ENCODE results near the gene PTPMT1.

PTPMT1 gene

DNA sequence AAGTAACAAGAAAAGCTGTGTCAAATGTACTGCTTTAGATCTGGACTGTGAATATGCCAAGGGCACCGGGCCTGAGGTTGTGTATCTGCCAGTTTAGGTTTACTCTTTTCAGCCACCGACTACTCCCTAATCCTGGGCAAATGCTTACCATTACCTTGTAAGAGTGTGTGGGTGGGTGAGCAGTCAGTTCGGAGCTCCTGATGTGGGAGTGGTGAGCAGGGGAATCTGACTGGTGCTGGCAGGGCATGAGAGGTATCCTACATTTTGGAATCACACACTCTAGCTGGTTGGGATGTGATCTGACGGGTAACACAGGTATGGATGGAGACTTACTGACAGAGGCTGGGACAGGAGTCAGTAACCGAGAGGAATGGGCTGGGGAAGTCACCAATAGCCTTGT is 18.4 kb downstream of the PTPMT1 start:
- Histone ChIP-seq H3K36me3 (peaks cover 52 to 70% (median 62%) of the 10 kb centered on the region in 11 experiments), H3K4me1 (peaks cover 24 to 35% (median 27%) of the 10 kb centered on the region in 10 experiments), H3K9me3 (replicated peaks in 1 of 11) (no peaks in the 10 kb centered on the region), H4K20me1 (peaks cover 0 to 52% (median 13%) of the 10 kb centered on the region in 11 experiments; a peak in 11 of 22 replicates), H3K9ac (no peak overlapping the region), H3K27ac (no peak overlapping the region), H3K4me2 (no peak overlapping the region), H3K4me3 (no peak overlapping the region), H3K27me3 (no peaks in the 10 kb centered on the region)
- no peak for TF ChIP-seq Cebpa-rat (IDR thresholded peaks at IDR 0.05)

DNA sequence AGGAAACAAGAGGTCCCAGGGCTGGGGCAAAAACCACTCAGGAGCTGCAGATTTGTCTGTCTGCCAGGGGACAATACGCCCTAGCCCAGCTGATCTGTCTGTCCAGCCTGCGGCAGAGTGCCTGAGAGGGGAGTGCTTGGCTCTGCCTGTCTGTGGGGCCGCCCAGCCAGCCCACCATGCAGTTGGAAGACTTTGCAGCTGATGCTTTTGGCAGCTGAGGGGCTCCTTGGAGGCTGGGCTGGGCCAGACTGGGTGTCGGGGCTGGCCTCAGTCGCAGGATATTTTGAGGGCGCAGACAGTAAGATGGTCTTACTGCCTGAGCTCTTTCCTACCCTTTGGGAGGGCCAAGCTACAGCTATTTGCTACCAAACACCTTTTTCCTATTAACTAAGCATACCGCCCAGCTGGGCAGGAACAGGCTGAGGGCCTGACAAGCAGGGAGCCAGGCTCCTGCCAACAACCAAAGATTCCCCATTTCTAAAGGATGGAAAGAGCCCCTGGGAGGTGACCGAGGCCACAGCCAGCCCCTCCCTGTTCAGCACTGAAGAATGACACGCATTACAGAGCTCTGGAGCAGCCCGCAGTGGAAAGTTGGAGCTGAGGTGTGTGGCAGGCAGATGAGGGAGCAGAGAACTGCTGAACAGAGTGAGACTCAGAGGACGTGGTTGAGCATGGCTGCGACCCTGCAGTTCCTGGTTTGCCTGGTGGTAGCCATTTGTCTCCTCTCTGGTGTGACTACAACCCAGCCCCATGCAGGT is 20.9 kb downstream of the PTPMT1 start, which contains the start of gene FAM180B:
FAM180B (plus strand) TSS at position 581 of the 758 bp plus-strand sequence; CDS start at position 672, 91 bp downstream.
- peak within 1 kb of the TSS in 8 of 11 experiments; percentile 13 to 49 (median 30); a peak in 6 of 22 replicates for H3K27ac ChIP-seq
- peak within 1 kb of the TSS; percentile 4 to 83 (median 41); a peak in 16 of 22 replicates for H3K4me2 ChIP-seq
- H3K4me3 ChIP-seq, result no peak within 1 kb of the TSS
- peak within 1 kb of the TSS in 1 of 11 experiments; percentile 8; a peak in 1 of 22 replicates for H3K9ac ChIP-seq
- peaks cover 0 to 7% (median 0%) of the 10 kb centered on the region in 11 experiments; a peak in 2 of 22 replicates for H3K9me3 ChIP-seq (replicated peaks in 1 of 11)
- H4K20me1 ChIP-seq, result peaks cover 0 to 34% (median 13%) of the 10 kb centered on the region in 11 experiments; a peak in 11 of 22 replicates
- H3K4me1 ChIP-seq, result peaks cover 17 to 26% (median 23%) of the 10 kb centered on the region in 10 experiments
- TF ChIP-seq Cebpa-rat (IDR thresholded peaks at IDR 0.05), result no peak
- 0 out of 22 replicates have a peak, but pooled peaks cover 0 to 2% (median 0%) of the 10 kb centered on the region in 11 experiments for H3K27me3 ChIP-seq
- H3K36me3 ChIP-seq, result peaks cover 41 to 66% (median 52%) of the 10 kb centered on the region in 11 experiments

- Histone ChIP-seq H3K27ac (peak overlapping the region in 8 of 11 experiments; percentile 13 to 49 (median 30); a peak in 6 of 22 replicates), H3K4me3 (no peak overlapping the region), H3K4me2 (peak overlapping the region; percentile 4 to 83 (median 41); a peak in 17 of 22 replicates), H3K9ac (no peak overlapping the region), H3K9me3 (replicated peaks in 1 of 11) (peaks cover 0 to 7% (median 0%) of the 10 kb centered on the region in 11 experiments; a peak in 2 of 22 replicates), H3K36me3 (peaks cover 32 to 57% (median 43%) of the 10 kb centered on the region in 11 experiments), H3K27me3 (peaks cover 4 to 11% (median 7%) of the 10 kb centered on the region in 11 experiments), H4K20me1 (peaks cover 0 to 28% (median 13%) of the 10 kb centered on the region in 11 experiments; a peak in 11 of 22 replicates), H3K4me1 (peaks cover 26 to 35% (median 32%) of the 10 kb centered on the region in 10 experiments)
- TF ChIP-seq Cebpa-rat (IDR thresholded peaks at IDR 0.05), result no peak
Observed at GRCh38 chr11:47587039-47587716, 21.8 kb downstream of the PTPMT1 start.

GRCh38 chr11:47587723-47588326 is 22.4 kb downstream of the PTPMT1 start:
- TF ChIP-seq Cebpa-rat (IDR thresholded peaks at IDR 0.05), result no peak
- Histone ChIP-seq H3K4me1 (peaks cover 32 to 41% (median 38%) of the 10 kb centered on the region in 10 experiments), H3K9ac (peak overlapping the region in 2 of 11 experiments; percentile 15 to 33; a peak in 1 of 22 replicates)

DNA sequence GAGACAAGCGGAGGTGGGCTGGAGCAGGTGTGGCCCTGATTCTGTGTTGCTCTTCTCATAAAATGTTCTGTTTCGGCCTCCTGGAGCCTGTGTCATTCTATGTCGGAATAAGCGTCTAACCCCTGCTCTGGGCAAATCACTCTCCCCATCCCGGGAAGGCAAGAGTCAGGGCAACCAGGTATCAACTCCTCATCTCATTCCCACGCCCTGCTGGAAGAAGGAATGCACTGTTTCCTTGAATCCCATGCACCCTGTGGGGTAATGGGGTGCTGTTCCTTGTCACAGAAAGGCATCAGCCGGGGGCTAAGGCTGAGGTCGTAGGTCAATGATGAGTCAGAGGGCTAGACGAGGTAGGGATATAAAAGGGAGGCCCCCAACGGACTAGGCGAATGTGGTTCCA is 23.7 kb downstream of the PTPMT1 start:
- H3K4me1 ChIP-seq, result peaks cover 41 to 54% (median 51%) of the 10 kb centered on the region in 10 experiments
- peaks cover 23 to 30% (median 27%) of the 10 kb centered on the region in 11 experiments for H3K27me3 ChIP-seq
- peaks cover 12 to 38% (median 24%) of the 10 kb centered on the region in 11 experiments for H3K36me3 ChIP-seq
- no peak overlapping the region for H3K4me3 ChIP-seq
- H4K20me1 ChIP-seq, result peaks cover 0 to 18% (median 7%) of the 10 kb centered on the region in 11 experiments; a peak in 9 of 22 replicates
- no peak overlapping the region for H3K27ac ChIP-seq
- H3K4me2 ChIP-seq, result no peak overlapping the region
- H3K9me3 ChIP-seq (replicated peaks in 1 of 11), result peaks cover 0 to 7% (median 0%) of the 10 kb centered on the region in 11 experiments; a peak in 2 of 22 replicates
- no peak for TF ChIP-seq Cebpa-rat (IDR thresholded peaks at IDR 0.05)
- no peak overlapping the region for H3K9ac ChIP-seq

More at GRCh38 chr11:47587723-47588326, 22.4 kb downstream of the PTPMT1 start:
- Histone ChIP-seq H3K9me3 (replicated peaks in 1 of 11) (peaks cover 0 to 7% (median 0%) of the 10 kb centered on the region in 11 experiments; a peak in 2 of 22 replicates), H3K4me2 (peak overlapping the region; percentile 4 to 83 (median 41); a peak in 18 of 22 replicates), H3K27me3 (peaks cover 10 to 17% (median 14%) of the 10 kb centered on the region in 11 experiments), H4K20me1 (peaks cover 0 to 22% (median 12%) of the 10 kb centered on the region in 11 experiments; a peak in 11 of 22 replicates), H3K36me3 (peaks cover 25 to 51% (median 37%) of the 10 kb centered on the region in 11 experiments), H3K4me3 (no peak overlapping the region), H3K27ac (peak overlapping the region in 8 of 11 experiments; percentile 13 to 49 (median 30); a peak in 7 of 22 replicates)

GRCh38 chr11:47589584-47589976 is 24.2 kb downstream of the PTPMT1 start:
- H3K4me2 ChIP-seq, result no peak overlapping the region
- H3K27me3 ChIP-seq, result peaks cover 28 to 35% (median 31%) of the 10 kb centered on the region in 11 experiments
- H3K27ac ChIP-seq, result no peak overlapping the region
- peaks cover 0 to 7% (median 0%) of the 10 kb centered on the region in 11 experiments; a peak in 2 of 22 replicates for H3K9me3 ChIP-seq (replicated peaks in 1 of 11)
- no peak overlapping the region for H3K9ac ChIP-seq
- no peak overlapping the region for H3K4me3 ChIP-seq
- peaks cover 8 to 33% (median 19%) of the 10 kb centered on the region in 11 experiments for H3K36me3 ChIP-seq
- TF ChIP-seq Cebpa-rat (IDR thresholded peaks at IDR 0.05), result no peak
- peaks cover 0 to 21% (median 5%) of the 10 kb centered on the region in 11 experiments; a peak in 9 of 22 replicates for H4K20me1 ChIP-seq
- H3K4me1 ChIP-seq, result peaks cover 41 to 54% (median 52%) of the 10 kb centered on the region in 10 experiments

- no peak overlapping the region for H3K4me3 ChIP-seq
- TF ChIP-seq Cebpa-rat (IDR thresholded peaks at IDR 0.05), result no peak
- no peak overlapping the region for H3K27ac ChIP-seq
- peaks cover 41 to 54% (median 52%) of the 10 kb centered on the region in 10 experiments for H3K4me1 ChIP-seq
- H3K9me3 ChIP-seq (replicated peaks in 1 of 11), result peaks cover 0 to 7% (median 0%) of the 10 kb centered on the region in 11 experiments; a peak in 2 of 22 replicates
- no peak overlapping the region for H3K9ac ChIP-seq
- H3K4me2 ChIP-seq, result peak overlapping the region in 8 of 11 experiments; percentile 9 to 89 (median 86); a peak in 12 of 22 replicates
- peaks cover 0 to 27% (median 0%) of the 10 kb centered on the region in 11 experiments; a peak in 8 of 22 replicates for H4K20me1 ChIP-seq
- peaks cover 1 to 27% (median 13%) of the 10 kb centered on the region in 11 experiments; a peak in 20 of 22 replicates for H3K36me3 ChIP-seq
- peaks cover 34 to 41% (median 38%) of the 10 kb centered on the region in 11 experiments for H3K27me3 ChIP-seq
Observed at GRCh38 chr11:47589977-47590861, 24.8 kb downstream of the PTPMT1 start.
